Endothelial cell of umbilical vein (primary cell): ENCODE results near the gene CRK. TPM values are rescaled to one million over a fixed set of nuclear protein-coding genes. Genes with fewer than 3 reads are reported as not detected.

Experiments used
- BruUV-seq: library from RNA; stranded (reverse); fragments of 400-500 nt; replicated peaks from 2 replicates; lab custom pipeline; 2021; lab: Mats Ljungman, UMichigan
- CTCF ChIA-PET: fragments of 300-600, 350-600 bp; sonication (Branson Sonifier 250); formaldehyde crosslinking; loops from one replicate; lab custom pipeline; 2021; ENCODE audit warnings: antibody characterized with exemption, inconsistent platforms; lab: Charles Lee
- POLR2A ChIA-PET: fragments of 300-600, 350-600 bp; sonication (Branson Sonifier 250); formaldehyde crosslinking; loops from one replicate; lab custom pipeline; 2021; ENCODE audit warnings: antibody characterized with exemption, inconsistent platforms; lab: Charles Lee
- DNase-seq: peaks from one replicate; pipeline ENCODE4 v3.0.0-alpha.2; 2011; ENCODE audit warnings: low read depth, low spot score
- FAIRE-seq: peaks from 2 replicates; lab custom pipeline; 2011; peaks lifted over from hg19 to GRCh38; lab: Jason Lieb, UNC
- H2AFZ ChIP-seq: 2 replicates; pipeline ENCODE4 v1.6.0; 2012; ENCODE audit warnings: low read depth, low read length, control low read depth, inconsistent platforms
- H3K27ac ChIP-seq: 2 replicates; pipeline ENCODE4 v1.5.1; 2011; ENCODE audit warnings: low read depth, mild to moderate bottlenecking, control low read depth, low read length, moderate library complexity; ENCODE audit not compliant: insufficient read depth
- H3K27me3 ChIP-seq, 2 experiments: 2 replicates each; pipeline versions ENCODE4 v1.6.0 to v1.6.1; 2011; ENCODE audit warnings: low read length in 2 of 2, mixed read lengths in 1 of 2; ENCODE audit not compliant: control insufficient read depth in 2 of 2, insufficient read depth in 2 of 2
- H3K36me3 ChIP-seq, 2 experiments: 2 replicates in 1 of 2; 3 replicates in 1 of 2; pipeline ENCODE4 v1.5.1; 2011; ENCODE audit warnings: low read length in 2 of 2, mild to moderate bottlenecking in 1 of 2, moderate library complexity in 1 of 2; ENCODE audit not compliant: control insufficient read depth in 2 of 2, insufficient read depth in 2 of 2; ENCODE audit errors: extremely low read depth in 1 of 2
- H3K4me1 ChIP-seq: 3 replicates; pipeline ENCODE4 v1.5.1; 2011; ENCODE audit warnings: mild to moderate bottlenecking, low read length; ENCODE audit not compliant: control insufficient read depth, insufficient read depth; ENCODE audit errors: extremely low read depth
- H3K4me2 ChIP-seq: 2 replicates; pipeline ENCODE4 v1.6.1; 2011; ENCODE audit warnings: low read length, control low read depth, mixed read lengths; ENCODE audit not compliant: insufficient read depth
- H3K4me3 ChIP-seq, 3 experiments: fragments of 200-600 bp in 1 of 3; sonication (generic), shearing (Covaris generic) in 1 of 3; replicated peaks in 1 of 3; 2 replicates each; pipeline ENCODE4 v1.5.1; 2011 to 2016; ENCODE audit warnings: control low read depth in 3 of 3, low read length in 3 of 3, mild to moderate bottlenecking in 2 of 3, inconsistent platforms in 1 of 3, low read depth in 1 of 3, moderate library complexity in 1 of 3; ENCODE audit not compliant: insufficient read depth in 1 of 3
- H3K79me2 ChIP-seq: 2 replicates; pipeline ENCODE4 v1.6.0; 2012; ENCODE audit warnings: low read length, inconsistent platforms; ENCODE audit not compliant: control insufficient read depth, insufficient read depth
- H3K9ac ChIP-seq: replicated peaks from 2 replicates; pipeline ENCODE3; 2011; ENCODE audit warnings: low read length, control low read depth; ENCODE audit not compliant: insufficient read depth; ENCODE audit errors: extremely low read depth
- H3K9me1 ChIP-seq: replicated peaks from 3 replicates; pipeline ENCODE4 v1.6.0; 2011; ENCODE audit warnings: mild to moderate bottlenecking, low read length; ENCODE audit not compliant: control insufficient read depth, insufficient read depth; ENCODE audit errors: extremely low read depth
- H3K9me3 ChIP-seq: replicated peaks from 2 replicates; pipeline ENCODE4 v1.5.1; 2012; ENCODE audit warnings: low read length, inconsistent platforms; ENCODE audit not compliant: control insufficient read depth, insufficient read depth
- H4K20me1 ChIP-seq: replicated peaks from 2 replicates; pipeline ENCODE3; 2011; ENCODE audit warnings: mild to moderate bottlenecking, low read length; ENCODE audit not compliant: control insufficient read depth, insufficient read depth; ENCODE audit errors: extremely low read depth
- CTCF ChIP-seq, 2 donors: IDR thresholded peaks; 1 replicate in 1 of 2; 2 replicates in 1 of 2; pipeline ENCODE4 v1.5.1; 2011; ENCODE audit warnings: low read length in 2 of 2, mild to moderate bottlenecking in 2 of 2, moderate library complexity in 2 of 2, control low read depth in 1 of 2, inconsistent platforms in 1 of 2, low read depth in 1 of 2; ENCODE audit not compliant: insufficient read depth in 1 of 2; ENCODE audit errors: extremely low read depth in 1 of 2
- EZH2 ChIP-seq: IDR thresholded peaks from 2 replicates; pipeline ENCODE4 v1.6.1; 2012; ENCODE audit warnings: borderline replicate concordance, low read depth, mild to moderate bottlenecking, moderate library complexity, low read length, inconsistent platforms; ENCODE audit not compliant: severe bottlenecking
- FOS ChIP-seq: IDR thresholded peaks from 2 replicates; pipeline ENCODE4 v1.6.1; 2011; ENCODE audit warnings: mild to moderate bottlenecking, low read length, moderate library complexity, borderline replicate concordance; ENCODE audit not compliant: insufficient read depth
- GATA2 ChIP-seq: IDR thresholded peaks from 2 replicates; pipeline ENCODE4 v1.7.0; 2011; ENCODE audit warnings: low read depth, mild to moderate bottlenecking, moderate library complexity, mixed read lengths, low read length; ENCODE audit not compliant: insufficient read length, insufficient read depth
- JUN ChIP-seq: IDR thresholded peaks from 2 replicates; pipeline ENCODE4 v1.6.1; 2011; ENCODE audit warnings: borderline replicate concordance, low read depth; ENCODE audit not compliant: insufficient read length, insufficient read depth
- MAX ChIP-seq: IDR thresholded peaks from 2 replicates; pipeline ENCODE4 v1.6.1; 2011; ENCODE audit not compliant: insufficient read depth, insufficient read length
- MYC ChIP-seq: IDR thresholded peaks from one replicate; pipeline ENCODE4 v1.6.1; 2011; ENCODE audit warnings: mild to moderate bottlenecking, low read depth, low read length
- POLR2A ChIP-seq: IDR thresholded peaks from 2 replicates; pipeline ENCODE4 v1.6.1; 2012; ENCODE audit warnings: low read depth, mild to moderate bottlenecking, control low read depth, low read length
- POLR2AphosphoS5 ChIP-seq: IDR thresholded peaks from 2 replicates; pipeline ENCODE4 v1.6.1; 2012; ENCODE audit warnings: low read depth, mild to moderate bottlenecking, control low read depth, low read length, moderate library complexity; ENCODE audit not compliant: insufficient read depth
- dilution Hi-C: fragments of 300-500 bp; cut with MboI; formaldehyde crosslinking; loops from one replicate; pipeline ENCODE4 v1.15.0; 2019; ENCODE audit warnings: low sequenced_read_pairs; ENCODE audit not compliant: extremely low pct_ligation_motif_present
- intact Hi-C: fragments of 100-400 bp; cut with micrococcal nuclease; formaldehyde crosslinking; loops from one replicate; pipeline ENCODE4 v1.10.0; 2022
- polyA plus RNA-seq, 4 experiments: library from polyadenylated mRNA; depleted of rRNA in 3 of 4; stranded (reverse) in 3 of 4; unstranded in 1 of 4; fragments of >200 nt; gene quantifications; 2 replicates each; pipeline versions ENCODE4 v1.2.1 to v1.2.3, GENCODE V29; 2011 to 2012; ENCODE audit warnings: missing spikeins in 1 of 4
- total RNA-seq: library from RNA; stranded (reverse); gene quantifications from 2 replicates; pipeline ENCODE4 v1.2.3, GENCODE V29; 2021

CRK gene
- total and polyA plus RNA-seq, 2 donors (not counting 3 experiments of a cell fraction or from before 2014, with no cell fraction given), result 52.8 to 67.2 TPM

GRCh38 chr17:1467258-1467657, 11.2 kb upstream of the CRK start:
- no peak for TF ChIP-seq JUN
- no peak for TF ChIP-seq GATA2
- TF ChIP-seq FOS, result no peak
- TF ChIP-seq MAX, result no peak
- TF ChIP-seq EZH2, result no peak
- H3K4me2 ChIP-seq, result no peak overlapping the region
- H3K36me3 ChIP-seq, result peaks cover 3 to 46% of the 10 kb centered on the region in 2 experiments
- no peak overlapping the region for H3K4me3 ChIP-seq
- H3K9me3 ChIP-seq, result no peaks in the 10 kb centered on the region
- intact Hi-C loops, result no loop called here
- BruUV-seq, result no TSS peak
- peaks cover 8% of the 10 kb centered on the region for H3K4me1 ChIP-seq
- H3K79me2 ChIP-seq, result no peaks in the 10 kb centered on the region
- ChIA-PET POLR2A (no interaction called here), CTCF (no interaction called here)
- no peak overlapping the region for H3K27ac ChIP-seq
- no peak overlapping the region for H2AFZ ChIP-seq
- FAIRE-seq, result no peak
- H3K27me3 ChIP-seq, result no peaks in the 10 kb centered on the region
- H3K9me1 ChIP-seq, result no peaks in the 10 kb centered on the region
- DNase-seq, result no peak
- no peak overlapping the region for H3K9ac ChIP-seq
- no peaks in the 10 kb centered on the region for H4K20me1 ChIP-seq
- dilution Hi-C loops, result no loop called here

- H3K79me2 ChIP-seq, result no peaks in the 10 kb centered on the region
- BruUV-seq, result no TSS peak
- no peak overlapping the region for H3K4me3 ChIP-seq
- H3K27ac ChIP-seq, result no peak overlapping the region
- H3K36me3 ChIP-seq, result peaks cover 0 to 27% of the 10 kb centered on the region in 2 experiments
- no peak overlapping the region for H3K4me2 ChIP-seq
- no peaks in the 10 kb centered on the region for H4K20me1 ChIP-seq
- intact Hi-C loops (no loop called here), dilution Hi-C loops (no loop called here)
- peaks cover 16% of the 10 kb centered on the region for H3K4me1 ChIP-seq
- CTCF ChIA-PET, result no interaction called here
- no peaks in the 10 kb centered on the region for H3K9me3 ChIP-seq
- no peak for TF ChIP-seq MAX
- no peak for TF ChIP-seq FOS
- no peak for TF ChIP-seq POLR2AphosphoS5
- TF ChIP-seq EZH2, result no peak
- no peak for TF ChIP-seq POLR2A
- no peak for TF ChIP-seq MYC
- no peak for TF ChIP-seq JUN
- TF ChIP-seq GATA2, result no peak
- TF ChIP-seq CTCF (IDR thresholded peaks at IDR 0.05; ENCODE audit: extremely low read depth in 1 of 2, insufficient read depth in 1 of 2, low read depth in 1 of 2, low read length in 2 of 2), result no peak
- H3K9me1 ChIP-seq, result no peaks in the 10 kb centered on the region
- H3K9ac ChIP-seq, result no peak overlapping the region
- DNase-seq (no peak), FAIRE-seq (no peak)
- POLR2A ChIA-PET, result no interaction called here
- no peak overlapping the region for H2AFZ ChIP-seq
- H3K27me3 ChIP-seq, result no peaks in the 10 kb centered on the region
Observed at GRCh38 chr17:1464186-1464585, 8.2 kb upstream of the CRK start.
